NOMO-1 treated with DMSO at 0.1 percent for 48 hours (cell line): ENCODE measurements around the gene WDFY4.
"Not testable (repeated sequence)": the region's sequence is repeated elsewhere in the genome, so short reads cannot be mapped to it uniquely, and the experiment has no call there.

Source experiments
- DNase-seq: peaks from one replicate; lab custom pipeline; 2025; ENCODE audit not compliant: unreplicated experiment; lab: John Stamatoyannopoulos, UW

The WDFY4 gene

GRCh38 chr10:48684792-48685623 lies at the start of gene WDFY4:
WDFY4 (plus strand) TSS chr10:48684873; CDS start chr10:48709733, 24,860 bp downstream.
- peak; percentile 83 for DNase-seq

GRCh38 chr10:48634984-48635557 lies 49.6 kb upstream of the WDFY4 start:
- no peak for DNase-seq

GRCh38 chr10:48636231-48636630 lies 48.4 kb upstream of the WDFY4 start:
- no peak for DNase-seq

- no peak for DNase-seq
Observed at GRCh38 chr10:48636901-48637300, 47.8 kb upstream of the WDFY4 start.

- DNase-seq: no peak
Observed at GRCh38 chr10:48638158-48638557, 46.5 kb upstream of the WDFY4 start.

- no peak for DNase-seq
Observed at GRCh38 chr10:48638739-48639527, 45.7 kb upstream of the WDFY4 start.

- peak; percentile 46 for DNase-seq
Observed at GRCh38 chr10:48639632-48640031, 45.0 kb upstream of the WDFY4 start.

GRCh38 chr10:48640326-48640725 lies 44.3 kb upstream of the WDFY4 start:
- DNase-seq: no peak

GRCh38 chr10:48641099-48641690 lies 43.5 kb upstream of the WDFY4 start:
- not testable (repeated sequence) for DNase-seq

- DNase-seq: no peak
Observed at GRCh38 chr10:48645600-48645999, 39.1 kb upstream of the WDFY4 start.

- not testable (repeated sequence) for DNase-seq
Observed at GRCh38 chr10:48647073-48647472, 37.6 kb upstream of the WDFY4 start.

GRCh38 chr10:48648172-48648942 lies 36.3 kb upstream of the WDFY4 start:
- no peak for DNase-seq

GRCh38 chr10:48649349-48649944 lies 35.2 kb upstream of the WDFY4 start:
- DNase-seq: no peak

- no peak for DNase-seq
Observed at GRCh38 chr10:48651293-48651692, 33.4 kb upstream of the WDFY4 start.

GRCh38 chr10:48651839-48652238 lies 32.8 kb upstream of the WDFY4 start:
- no peak for DNase-seq

GRCh38 chr10:48652344-48652743 lies 32.3 kb upstream of the WDFY4 start:
- no peak for DNase-seq

GRCh38 chr10:48653347-48653746 lies 31.3 kb upstream of the WDFY4 start:
- no peak for DNase-seq

- no peak for DNase-seq
Observed at GRCh38 chr10:48653944-48654698, 30.6 kb upstream of the WDFY4 start.

- no peak for DNase-seq
Observed at GRCh38 chr10:48655411-48656240, 29.0 kb upstream of the WDFY4 start.
